GM23248 (cell line): Measurements from ENCODE around the gene CAMTA1.

Source experiments
- EZH2 ChIP-seq: fragments of 200-600 bp; sonication (generic); IDR thresholded peaks from 2 replicates; pipeline ENCODE4 v1.6.1; 2018; ENCODE audit warnings: antibody characterized with exemption, mild to moderate bottlenecking; ENCODE audit not compliant: insufficient read depth, poor library complexity, severe bottlenecking
- EZH2phosphoT487 ChIP-seq: fragments of 200-600 bp; sonication (generic); IDR thresholded peaks from 2 replicates; pipeline ENCODE4 v1.6.1; 2018; ENCODE audit warnings: antibody characterized with exemption, moderate library complexity, mild to moderate bottlenecking, low read depth; ENCODE audit not compliant: insufficient read depth

- TF ChIP-seq EZH2phosphoT487 = no peak
- TF ChIP-seq EZH2 = no peak
These were observed 871.4 kb downstream of the CAMTA1 start for GRCh38 chr1:7656557-7657215.
